NCI-H1105 (cell line): ENCODE measurements around the gene CADM1.

Experiments used
- DNase-seq: peaks from one replicate; lab custom pipeline; 2025; lab: John Stamatoyannopoulos, UW

CADM1 gene

GRCh38 chr11:115151010-115151409, 353.2 kb downstream of the CADM1 start:
- no peak for DNase-seq

- DNase-seq, result no peak
Observed at GRCh38 chr11:115148691-115149090, 355.5 kb downstream of the CADM1 start.

DNA sequence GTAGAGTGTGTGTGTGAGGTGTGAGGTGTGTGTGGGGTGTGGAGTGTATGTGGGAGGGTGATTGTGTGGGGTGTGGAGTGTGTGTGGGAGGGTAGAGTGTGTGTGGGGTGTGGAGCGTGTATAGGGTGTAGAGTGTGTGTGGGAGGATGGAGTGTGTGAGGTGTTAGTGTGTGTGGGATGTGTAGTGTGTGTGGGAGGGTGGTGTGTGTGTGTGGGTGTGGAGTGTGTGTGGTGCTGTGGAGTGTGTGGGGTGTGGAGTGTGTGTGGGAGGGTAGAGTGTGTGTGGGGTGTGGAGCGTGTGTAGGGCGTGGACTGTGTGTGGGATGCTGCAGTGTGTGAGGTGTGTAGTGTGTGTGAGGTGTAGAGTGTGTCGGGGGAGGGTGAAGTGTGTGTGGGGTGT, 356.1 kb downstream of the CADM1 start:
- DNase-seq, result no peak

- DNase-seq, result no peak
Observed at GRCh38 chr11:115147243-115147807, 356.9 kb downstream of the CADM1 start.

DNA sequence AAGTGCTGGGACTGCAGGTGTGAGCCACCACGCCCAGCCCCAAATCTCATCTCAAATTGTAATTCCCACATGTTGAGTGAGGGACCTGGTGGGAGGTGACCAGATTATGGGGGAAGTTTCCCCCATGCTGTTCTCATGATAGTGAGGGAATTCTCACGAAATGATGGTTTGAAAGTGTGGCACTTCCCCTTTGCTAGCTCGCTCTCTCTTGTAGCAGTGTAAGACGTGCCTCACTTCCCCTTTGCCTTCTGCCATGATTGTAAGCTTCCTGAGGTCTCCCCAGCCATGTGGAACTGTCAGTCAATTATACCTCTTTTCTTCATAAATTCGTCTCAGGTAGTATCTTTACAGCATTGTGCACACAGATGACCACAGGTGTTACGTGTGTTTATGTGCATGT, 357.8 kb downstream of the CADM1 start:
- DNase-seq, result no peak

DNA sequence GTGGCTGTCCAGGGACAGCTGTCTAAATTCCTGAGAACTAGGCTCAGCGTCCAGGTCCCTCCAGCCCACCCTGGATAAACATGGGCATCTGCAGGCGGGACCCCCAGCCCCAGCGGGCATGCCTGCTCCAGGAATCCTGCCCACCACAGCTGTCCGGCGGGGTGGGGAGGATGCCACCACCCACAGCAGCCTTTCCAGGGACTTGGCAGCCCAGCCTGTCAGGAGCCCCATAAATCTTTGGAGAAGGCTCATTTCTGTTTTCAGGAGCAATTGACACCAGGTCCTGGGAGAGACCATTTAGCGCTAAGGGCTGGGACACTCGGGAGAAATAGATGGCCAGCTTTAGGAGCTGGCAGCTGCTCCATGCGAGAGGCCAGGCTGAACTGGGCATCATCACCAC, 358.9 kb downstream of the CADM1 start:
- peak; percentile 76 for DNase-seq

- peak; percentile 95 for DNase-seq
Observed at GRCh38 chr11:115144914-115145313, 359.3 kb downstream of the CADM1 start.

DNA sequence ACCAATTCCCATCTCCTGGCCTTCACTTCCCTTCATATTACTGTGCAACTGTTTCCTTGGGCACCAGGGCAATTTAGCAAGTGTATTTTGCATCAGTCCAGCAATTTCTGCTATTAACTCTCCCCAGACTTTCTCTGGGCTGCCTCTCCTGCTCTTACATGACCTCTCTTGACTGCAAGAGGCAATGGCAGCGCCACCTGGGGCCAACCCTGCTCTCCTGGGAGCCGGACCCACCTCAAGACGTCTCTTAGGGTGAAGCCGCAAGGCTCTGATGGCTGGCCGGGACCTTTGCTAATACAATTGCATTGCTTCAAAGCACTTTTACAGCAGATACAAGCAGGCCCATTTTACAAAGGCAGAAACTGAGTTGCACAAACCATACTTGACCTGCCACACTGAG, 360.2 kb downstream of the CADM1 start:
- no peak for DNase-seq

- DNase-seq, result no peak
Observed at GRCh38 chr11:115141231-115142114, 362.7 kb downstream of the CADM1 start.

GRCh38 chr11:115135936-115136335, 368.3 kb downstream of the CADM1 start:
- DNase-seq, result no peak

GRCh38 chr11:115134926-115135325, 369.3 kb downstream of the CADM1 start:
- no peak for DNase-seq

DNA sequence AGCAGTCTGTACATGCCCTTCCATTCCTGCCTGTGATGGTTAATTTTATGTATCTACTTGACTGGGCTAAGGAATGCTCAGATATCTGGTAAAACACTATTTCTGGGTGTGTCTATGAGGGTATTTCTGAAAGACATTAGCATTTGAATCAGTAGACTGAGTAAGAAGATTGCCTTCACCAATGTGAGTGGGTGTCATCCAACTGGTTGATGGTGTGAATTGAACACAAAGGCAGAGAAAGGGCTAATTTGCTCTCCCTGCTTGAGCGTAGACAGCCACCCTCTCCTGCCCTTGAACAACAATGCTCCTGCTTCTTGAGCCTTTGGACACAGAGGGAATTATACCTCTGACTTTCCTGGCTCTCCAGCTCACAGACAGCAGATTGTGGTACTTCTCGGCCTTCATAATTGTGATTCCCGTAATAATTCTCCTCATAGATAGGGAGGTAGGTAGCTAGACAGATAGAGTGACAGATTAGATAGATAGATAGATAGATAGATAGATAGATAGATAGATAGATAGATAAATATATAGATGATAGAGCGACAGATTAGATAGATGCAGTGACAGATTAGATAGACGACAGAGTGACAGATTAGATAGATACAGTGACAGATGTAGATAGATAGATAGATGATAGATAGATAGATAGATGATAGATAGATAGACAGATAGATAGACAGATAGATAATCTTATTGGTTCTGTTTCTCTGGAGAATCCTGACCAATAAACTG, 370.6 kb downstream of the CADM1 start:
- DNase-seq, result no peak

- DNase-seq, result no peak
Observed at GRCh38 chr11:115132436-115133228, 371.6 kb downstream of the CADM1 start.

GRCh38 chr11:115129473-115130289, 374.5 kb downstream of the CADM1 start:
- no peak for DNase-seq

DNA sequence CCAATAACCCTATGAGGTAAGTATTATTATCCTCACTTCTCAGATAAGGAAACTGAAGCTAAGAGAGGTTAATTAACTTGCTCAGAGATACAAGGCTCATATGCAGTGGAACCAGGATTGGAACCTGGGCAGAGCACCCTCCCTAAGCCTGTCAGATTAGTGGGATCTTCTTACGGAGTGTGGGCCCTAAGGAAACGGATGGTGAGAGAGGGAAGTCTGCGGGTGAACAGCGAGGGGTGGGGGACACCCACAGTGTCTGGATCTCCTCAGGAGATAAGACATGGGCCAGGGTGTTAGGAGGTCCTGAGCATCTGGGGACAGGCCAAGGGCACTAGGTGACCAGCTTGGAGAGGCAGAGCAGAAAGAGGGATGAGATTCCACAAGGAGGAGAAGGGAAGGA, 376.0 kb downstream of the CADM1 start:
- DNase-seq, result no peak

GRCh38 chr11:115127790-115128189, 376.4 kb downstream of the CADM1 start:
- no peak for DNase-seq

DNA sequence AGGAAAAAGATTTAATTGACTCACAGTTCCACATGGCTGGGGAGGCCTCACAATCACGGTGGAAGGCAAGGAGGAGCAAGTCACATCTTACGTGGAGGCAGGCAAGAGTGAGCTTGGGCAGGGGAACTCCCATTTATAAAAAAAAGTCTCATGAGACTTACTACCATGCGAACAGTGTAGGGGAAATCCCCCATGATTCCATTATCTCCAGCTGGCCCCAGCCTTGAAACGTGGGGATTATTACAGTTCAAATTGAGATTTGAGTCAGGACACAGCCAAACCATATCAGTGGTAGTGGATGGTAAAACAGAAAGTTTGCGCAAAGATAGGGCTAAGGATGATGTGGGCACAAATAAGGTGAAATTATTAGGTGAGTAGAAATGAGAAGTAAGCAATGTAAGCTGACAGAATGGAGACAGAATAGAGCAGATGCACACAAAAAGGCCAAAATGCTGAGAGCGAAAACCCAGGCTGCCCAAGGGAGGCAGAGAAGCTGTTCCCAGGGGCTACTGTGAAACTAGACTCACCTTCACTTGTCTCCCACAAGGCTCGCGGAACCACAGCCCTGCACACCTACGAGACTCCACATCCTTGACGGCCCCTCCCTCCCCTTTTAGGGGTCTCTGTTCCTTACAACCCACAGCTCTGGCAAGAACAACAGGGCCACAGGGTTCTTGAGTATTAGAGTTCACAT, 377.6 kb downstream of the CADM1 start:
- DNase-seq, result no peak

DNA sequence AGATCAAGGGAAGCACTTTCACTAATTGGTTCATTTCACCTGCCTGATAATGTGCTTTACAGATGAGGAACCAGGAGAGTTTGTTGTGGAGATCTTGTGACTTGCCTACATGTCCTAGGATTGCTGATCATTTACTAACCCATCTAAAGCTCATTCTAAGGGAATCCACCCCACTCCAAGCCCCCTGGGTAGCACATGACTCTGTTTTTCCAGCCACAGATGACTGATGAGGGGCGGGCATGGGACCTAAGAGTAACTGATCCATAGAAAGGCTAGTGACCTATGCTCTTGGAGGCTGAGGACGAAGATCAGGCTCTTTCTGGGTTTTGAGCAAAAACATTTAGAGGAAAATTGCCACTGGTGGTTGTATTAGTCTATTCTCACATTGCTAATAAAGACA, 378.1 kb downstream of the CADM1 start:
- DNase-seq, result no peak

DNA sequence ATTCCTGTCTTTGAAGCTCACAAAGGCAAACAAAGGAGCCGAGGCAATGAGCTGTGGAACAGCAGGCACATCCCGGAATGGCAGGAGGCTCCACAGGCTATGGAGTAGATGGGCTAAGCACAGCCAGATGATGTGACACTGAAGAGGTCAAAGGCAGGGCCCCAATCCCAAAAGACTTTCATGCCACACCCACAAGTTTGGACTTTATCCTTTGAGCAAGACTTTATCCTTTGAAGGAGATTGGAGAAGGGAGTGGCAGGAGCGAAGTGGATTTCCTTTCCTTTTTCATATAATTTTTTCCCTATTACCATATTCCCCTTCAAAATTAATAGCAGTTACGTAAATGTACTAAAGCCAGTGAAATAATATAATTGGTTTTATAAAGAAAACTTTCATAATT, 379.4 kb downstream of the CADM1 start:
- DNase-seq, result no peak

DNA sequence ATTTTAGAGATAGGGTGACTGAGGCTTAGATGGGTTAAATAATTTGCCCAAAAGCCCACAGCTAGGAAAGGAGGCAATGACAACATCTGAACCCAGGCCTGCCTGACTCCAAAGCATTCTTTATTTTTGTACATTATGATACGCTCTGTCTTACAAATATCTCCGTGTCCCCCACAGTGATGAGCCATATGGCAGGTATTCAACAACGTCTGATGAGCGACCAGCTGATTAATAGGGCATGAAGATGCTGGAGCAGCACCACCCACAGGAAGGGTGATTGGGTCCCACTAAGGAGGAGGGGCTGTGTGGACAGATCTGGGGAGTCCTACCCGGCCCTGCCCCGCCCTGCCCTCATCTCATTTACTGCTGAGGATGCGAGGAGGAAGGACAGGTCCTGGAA, 380.6 kb downstream of the CADM1 start:
- DNase-seq, result no peak

- no peak for DNase-seq
Observed at GRCh38 chr11:115122274-115122673, 381.9 kb downstream of the CADM1 start.
